SK-N-SH (cell line): ENCODE measurements around the gene SSTR3. TPM values are rescaled to one million over a fixed set of nuclear protein-coding genes. Genes with fewer than 3 reads are reported as not detected.

Source experiments
- CTCF ChIA-PET: fragments of 300-600, 350-600 bp; formaldehyde crosslinking; extraction: SDS; loops from one replicate; lab custom pipeline; 2021; lab: Yijun Ruan, JAX
- POLR2A ChIA-PET: fragments of 350-600 bp; sonication (Branson Sonifier 250); formaldehyde crosslinking; extraction: SDS; loops from one replicate; lab custom pipeline; 2020; ENCODE audit warnings: antibody characterized with exemption, inconsistent platforms; lab: Yijun Ruan, JAX
- DNase-seq: peaks from one replicate; pipeline ENCODE4 v3.0.0; 2012
- H2AFZ ChIP-seq: fragments of 200-600 bp; sonication (generic); 2 replicates; pipeline ENCODE4 v1.8.1; 2016; ENCODE audit warnings: antibody characterized with exemption, mild to moderate bottlenecking, low read depth
- H3F3A ChIP-seq: fragments of 200-600 bp; sonication (generic); replicated peaks from 2 replicates; pipeline ENCODE3; 2016; ENCODE audit warnings: antibody characterized with exemption, mild to moderate bottlenecking; ENCODE audit not compliant: insufficient read depth
- H3K27ac ChIP-seq, 2 experiments: fragments of 200-500 bp in 1 of 2; fragments of 200-600 bp in 1 of 2; sonication (Bioruptor generic) in 1 of 2; sonication (generic), shearing (Covaris generic) in 1 of 2; 2 replicates each; pipeline versions ENCODE4 v1.5.1 to v1.6.1; 2014 to 2016; ENCODE audit warnings: low read depth in 2 of 2, inconsistent platforms in 1 of 2, low read length in 1 of 2, mild to moderate bottlenecking in 1 of 2, mixed read lengths in 1 of 2
- H3K27me3 ChIP-seq: fragments of 200-600 bp; sonication (generic), shearing (Covaris generic); 2 replicates; pipeline ENCODE4 v1.6.1; 2016; ENCODE audit warnings: mixed run types; ENCODE audit not compliant: insufficient read depth
- H3K36me3 ChIP-seq, 2 experiments: fragments of 200-500 bp in 1 of 2; fragments of 200-600 bp in 1 of 2; sonication (Bioruptor generic) in 1 of 2; sonication (generic) in 1 of 2; replicated peaks in 1 of 2; 2 replicates each; pipeline versions ENCODE3 to v1.5.1; 2014 to 2016; ENCODE audit warnings: low read length in 1 of 2, mild to moderate bottlenecking in 1 of 2; ENCODE audit not compliant: insufficient read depth in 2 of 2, control insufficient read depth in 1 of 2
- H3K4me1 ChIP-seq, 2 experiments: fragments of 200-500 bp in 1 of 2; fragments of 200-600 bp in 1 of 2; sonication (Bioruptor generic) in 1 of 2; sonication (generic), shearing (Covaris generic) in 1 of 2; 2 replicates each; pipeline versions ENCODE4 v1.5.1 to v1.6.1; 2014 to 2016; ENCODE audit warnings: low read depth in 1 of 2, low read length in 1 of 2, mixed run types in 1 of 2; ENCODE audit not compliant: insufficient read depth in 2 of 2, control insufficient read depth in 1 of 2
- H3K4me2 ChIP-seq: fragments of 200-600 bp; sonication (generic), shearing (Covaris generic); 2 replicates; pipeline ENCODE4 v1.6.1; 2017; ENCODE audit warnings: mixed run types
- H3K4me3 ChIP-seq, 2 experiments: fragments of 200-500 bp in 1 of 2; fragments of 200-600 bp in 1 of 2; sonication (Bioruptor generic) in 1 of 2; sonication (generic), shearing (Covaris generic) in 1 of 2; 2 replicates each; pipeline versions ENCODE4 v1.5.1 to v1.8.1; 2014 to 2016; ENCODE audit warnings: low read depth in 2 of 2, inconsistent platforms in 1 of 2, low read length in 1 of 2, mild to moderate bottlenecking in 1 of 2, mixed read lengths in 1 of 2, moderate library complexity in 1 of 2
- H3K79me2 ChIP-seq: fragments of 200-600 bp; sonication (generic); 2 replicates; pipeline ENCODE4 v1.8.1; 2017; ENCODE audit warnings: mild to moderate bottlenecking; ENCODE audit not compliant: insufficient read depth
- H3K9ac ChIP-seq: fragments of 200-600 bp; sonication (generic); 2 replicates; pipeline ENCODE4 v1.6.1; 2017; ENCODE audit warnings: mixed run types
- H3K9me2 ChIP-seq: fragments of 200-600 bp; sonication (generic); 2 replicates; pipeline ENCODE4 v1.6.1; 2017; ENCODE audit warnings: mixed run types
- H3K9me3 ChIP-seq: fragments of 200-600 bp; sonication (generic); 2 replicates; pipeline ENCODE4 v1.6.1; 2017; ENCODE audit warnings: mixed run types, mild to moderate bottlenecking, moderate library complexity
- H4K20me1 ChIP-seq: fragments of 200-600 bp; sonication (generic); 2 replicates; pipeline ENCODE4 v1.6.1; 2017; ENCODE audit warnings: mild to moderate bottlenecking, mixed run types; ENCODE audit not compliant: insufficient read depth
- ELF1 ChIP-seq: IDR thresholded peaks from 2 replicates; pipeline ENCODE4 v1.4.0; 2012
- NFIC ChIP-seq: IDR thresholded peaks from 2 replicates; pipeline ENCODE4 v1.4.0; 2012; ENCODE audit warnings: borderline replicate concordance
- RAD21 ChIP-seq: IDR thresholded peaks from 2 replicates; pipeline ENCODE4 v1.6.1; 2012; ENCODE audit warnings: mild to moderate bottlenecking, low read length
- SIN3A ChIP-seq: IDR thresholded peaks from 2 replicates; pipeline ENCODE4 v1.6.1; 2012; ENCODE audit warnings: low read depth, mild to moderate bottlenecking, low read length, moderate library complexity, borderline replicate concordance
- TCF12 ChIP-seq: IDR thresholded peaks from 2 replicates; pipeline ENCODE4 v1.4.0; 2012
- USF2 ChIP-seq: fragments of 150-350 bp; IDR thresholded peaks from 2 replicates; pipeline ENCODE4 v1.6.1; 2017; ENCODE audit warnings: antibody characterized with exemption, low read length, low read depth, borderline replicate concordance
- WGBS: methylation state at CpG from one replicate; pipeline ENCODE4 v1.1.6; 2017; ENCODE audit warnings: low lambda C conversion rate; 5-methylcytosine and 5-hydroxymethylcytosine counted together
- polyA plus RNA-seq, 3 experiments: library from polyadenylated mRNA; depleted of rRNA; stranded (reverse); fragments of >200 nt; gene quantifications; 2 replicates each; pipeline ENCODE4 v1.2.3, GENCODE V29; 2012
- small RNA-seq, 7 experiments: library from RNA; depleted of rRNA; stranded (forward); fragments of <200 nt; gene quantifications; one replicate each; pipeline ENCODE3, GENCODE V24; 2012
- TF ChIP-seq, protein P1 (sequence below): fragments of 150-350 bp; IDR thresholded peaks from 2 replicates; pipeline ENCODE4 v1.6.1; 2016; ENCODE audit warnings: mild to moderate bottlenecking, low read depth, low read length

The SSTR3 gene
- polyA plus RNA-seq, 1 of the 3 experiments (the other 2 are of a cell fraction) = not detected

DNA sequence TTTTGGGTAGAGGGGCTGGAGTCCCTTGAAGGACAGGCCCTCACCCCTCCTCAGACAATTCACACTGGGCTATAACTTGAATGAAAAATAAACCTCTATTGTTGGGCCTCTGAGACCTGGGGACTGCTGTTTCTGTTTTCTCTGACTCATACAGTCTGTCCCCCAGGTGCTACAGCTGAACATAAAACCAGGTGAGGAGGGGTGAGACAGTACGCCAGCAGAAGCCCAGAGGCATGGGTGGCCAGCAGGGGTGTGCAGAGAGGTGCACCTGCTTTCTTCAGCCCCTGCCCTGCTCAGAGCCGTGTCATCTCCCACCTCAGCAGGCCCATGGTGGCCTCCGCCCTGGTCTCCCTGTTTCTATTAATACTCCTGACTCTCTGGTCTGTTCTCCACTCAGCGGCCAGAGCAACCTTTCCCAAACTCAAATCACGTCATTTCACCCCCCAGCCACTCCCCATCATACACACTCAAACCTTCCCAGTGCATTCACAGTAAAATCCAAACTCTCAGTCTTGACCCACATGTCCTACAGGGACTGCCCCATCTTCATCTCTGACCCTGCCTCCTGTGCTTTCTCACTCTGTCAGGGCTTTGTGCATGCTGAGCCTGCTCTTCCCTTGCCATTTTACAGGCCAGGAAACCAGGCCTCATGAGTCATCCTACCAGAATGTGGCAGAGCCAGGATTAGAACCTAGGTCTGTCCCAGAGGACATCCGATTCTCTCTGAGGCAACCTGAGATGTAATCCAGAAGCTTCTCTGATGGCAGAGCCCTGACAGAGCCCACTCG is 57.2 kb downstream of the SSTR3 start:
- 80% methylated on average over 6 of the region's 7 CpGs for WGBS
- H4K20me1 ChIP-seq = no peaks in the 10 kb centered on the region
- no peak for DNase-seq
- H3F3A ChIP-seq = no peaks in the 10 kb centered on the region
- H3K36me3 ChIP-seq = no peaks in the 10 kb centered on the region
- TF ChIP-seq RAD21 (no peak), SIN3A (no peak), ELF1 (no peak), USF2 (no peak), TCF12 (no peak), NFIC (no peak)
- TF ChIP-seq, protein P1, sequence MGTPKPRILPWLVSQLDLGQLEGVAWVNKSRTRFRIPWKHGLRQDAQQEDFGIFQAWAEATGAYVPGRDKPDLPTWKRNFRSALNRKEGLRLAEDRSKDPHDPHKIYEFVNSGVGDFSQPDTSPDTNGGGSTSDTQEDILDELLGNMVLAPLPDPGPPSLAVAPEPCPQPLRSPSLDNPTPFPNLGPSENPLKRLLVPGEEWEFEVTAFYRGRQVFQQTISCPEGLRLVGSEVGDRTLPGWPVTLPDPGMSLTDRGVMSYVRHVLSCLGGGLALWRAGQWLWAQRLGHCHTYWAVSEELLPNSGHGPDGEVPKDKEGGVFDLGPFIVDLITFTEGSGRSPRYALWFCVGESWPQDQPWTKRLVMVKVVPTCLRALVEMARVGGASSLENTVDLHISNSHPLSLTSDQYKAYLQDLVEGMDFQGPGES = no peak
- H3K4me3 ChIP-seq = no peak overlapping the region
- no peaks in the 10 kb centered on the region for H3K4me1 ChIP-seq
- no peaks in the 10 kb centered on the region for H3K9me2 ChIP-seq
- H3K9ac ChIP-seq = no peak overlapping the region
- no peaks in the 10 kb centered on the region for H3K9me3 ChIP-seq
- no peaks in the 10 kb centered on the region for H3K79me2 ChIP-seq
- ChIA-PET CTCF (no interaction called here), POLR2A (interaction anchor here (0.6 kb wide), 1 partner anchor 69 kb away, joined by 3 read pairs; no protein-coding TSS in a partner anchor)
- no peak overlapping the region for H3K4me2 ChIP-seq
- H3K27ac ChIP-seq = no peak overlapping the region
- H3K27me3 ChIP-seq = no peaks in the 10 kb centered on the region
- H2AFZ ChIP-seq = no peak overlapping the region

Small RNA genes lying within 50 kb of the gene (small RNA-seq; reads per million reads assigned to genes)
- gene Z82188.1 = 0 reads per million in 7 experiments

Other genes with a start within 250 kb of the SSTR3 start
- 47.6 and 49.4 TPM in 2 replicates for gene TST, start 193.0 kb downstream of the SSTR3 start, polyA plus RNA-seq (2012; rRNA removed)
- gene MPST, start 192.7 kb downstream of the SSTR3 start, polyA plus RNA-seq (2012; rRNA removed) = 45.0 and 60.4 TPM in 2 replicates
- gene KCTD17, start 160.7 kb downstream of the SSTR3 start, polyA plus RNA-seq (2012; rRNA removed) = 57.8 and 68.3 TPM in 2 replicates
- not detected in 2 replicates for gene TMPRSS6, start 102.8 kb downstream of the SSTR3 start, polyA plus RNA-seq (2012; rRNA removed)
- 0.33 and 0.39 TPM in 2 replicates for gene IL2RB, start 62.6 kb downstream of the SSTR3 start, polyA plus RNA-seq (2012; rRNA removed)
- gene C1QTNF6, start 24.2 kb downstream of the SSTR3 start, polyA plus RNA-seq (2012; rRNA removed) = 47.4 and 47.7 TPM in 2 replicates
- 22.6 and 29.9 TPM in 2 replicates for gene RAC2, start 31.8 kb upstream of the SSTR3 start, polyA plus RNA-seq (2012; rRNA removed)
- 0.03 and 0.07 TPM in 2 replicates for gene CYTH4, start 70.0 kb upstream of the SSTR3 start, polyA plus RNA-seq (2012; rRNA removed)
- 2.4 and 2.8 TPM in 2 replicates for gene ELFN2, start 215.0 kb upstream of the SSTR3 start, polyA plus RNA-seq (2012; rRNA removed)